Sciatic nerve (tissue), 2 donors: Measurements from ENCODE around the gene ANO1. TPM values are rescaled to one million over a fixed set of nuclear protein-coding genes. Genes with fewer than 3 reads are reported as not detected.

Experiments used
- ATAC-seq: fragments of 200-7000 bp; cut with Tn5 transposase; one replicate; pipeline ENCODE4 v1.9.1; 2020; ENCODE audit warnings: mild to moderate bottlenecking, moderate library complexity
- DNase-seq: peaks from one replicate; pipeline ENCODE4 v3.0.0-alpha.2; 2020; ENCODE audit warnings: low spot score
- intact Hi-C: fragments of 100-400 bp; cut with DNase I; formaldehyde crosslinking; loops from one replicate; pipeline ENCODE4 v1.14.2; 2022
- total RNA-seq: library from RNA; stranded (reverse); fragmentation: NEBNext Ultra II Directional; extraction: Animal tissue kit (Norgen Biotek cat#: 25700); gene quantifications from one replicate; pipeline ENCODE4 v1.2.1, GENCODE V29; 2021
- donor health status: DM: no; HTN: no; CAD: no.
- donor health status: DM: no; HTN: no; CAD: no.

The ANO1 gene
- total RNA-seq, 1 donor from 2014 or later = 3.4 TPM

- ATAC-seq = no peak
- intact Hi-C loops = no loop called here
- DNase-seq = no peak
Measured at GRCh38 chr11:70145071-70145470, 67.0 kb downstream of the ANO1 start.

GRCh38 chr11:70145841-70146240, 67.7 kb downstream of the ANO1 start:
- ATAC-seq = no peak
- no peak for DNase-seq
- intact Hi-C loops = no loop called here

- intact Hi-C loops = no loop called here
- ATAC-seq (no peak), DNase-seq (no peak)
Measured at GRCh38 chr11:70146299-70146698, 68.2 kb downstream of the ANO1 start.

- intact Hi-C loops = no loop called here
- ATAC-seq (no peak), DNase-seq (no peak)
Measured at GRCh38 chr11:70146895-70147520, 68.9 kb downstream of the ANO1 start.

GRCh38 chr11:70147668-70148067, 69.6 kb downstream of the ANO1 start:
- intact Hi-C loops = no loop called here
- no peak for ATAC-seq

GRCh38 chr11:70151671-70152070, 73.6 kb downstream of the ANO1 start:
- intact Hi-C loops = no loop called here
- ATAC-seq = no peak
- DNase-seq = no peak

More at GRCh38 chr11:70147668-70148067, 69.6 kb downstream of the ANO1 start:
- no peak for DNase-seq

GRCh38 chr11:70153133-70153727, 75.1 kb downstream of the ANO1 start:
- intact Hi-C loops = no loop called here
- no peak for DNase-seq
- no peak for ATAC-seq

- intact Hi-C loops = no loop called here
- DNase-seq (no peak), ATAC-seq (no peak)
Measured at GRCh38 chr11:70155386-70155785, 77.3 kb downstream of the ANO1 start.

GRCh38 chr11:70156291-70157037, 78.3 kb downstream of the ANO1 start:
- no peak for DNase-seq
- ATAC-seq = no peak
- intact Hi-C loops = no loop called here

GRCh38 chr11:70158201-70158600, 80.1 kb downstream of the ANO1 start:
- intact Hi-C loops = no loop called here
- no peak for ATAC-seq
- no peak for DNase-seq

- ATAC-seq (no peak), DNase-seq (no peak)
- intact Hi-C loops = no loop called here
Measured at GRCh38 chr11:70158757-70159389, 80.8 kb downstream of the ANO1 start.

- no peak for DNase-seq
- no peak for ATAC-seq
- intact Hi-C loops = no loop called here
Measured at GRCh38 chr11:70159627-70160570, 81.8 kb downstream of the ANO1 start.

- no peak for DNase-seq
- intact Hi-C loops = no loop called here
- ATAC-seq = no peak
Measured at GRCh38 chr11:70161043-70161625, 83.0 kb downstream of the ANO1 start.

- intact Hi-C loops = no loop called here
- no peak for DNase-seq
- no peak for ATAC-seq
Measured at GRCh38 chr11:70164705-70165104, 86.6 kb downstream of the ANO1 start.

GRCh38 chr11:70167120-70167519, 89.0 kb downstream of the ANO1 start:
- intact Hi-C loops = no loop called here
- DNase-seq = no peak
- ATAC-seq = no peak

- ATAC-seq = no peak
Measured at GRCh38 chr11:70167723-70168404, 89.7 kb downstream of the ANO1 start.

GRCh38 chr11:70168405-70168754, 90.3 kb downstream of the ANO1 start:
- ATAC-seq (no peak), DNase-seq (no peak)
- intact Hi-C loops = no loop called here

More at GRCh38 chr11:70167723-70168404, 89.7 kb downstream of the ANO1 start:
- intact Hi-C loops = no loop called here
- DNase-seq = no peak

- ATAC-seq (no peak), DNase-seq (no peak)
- intact Hi-C loops = no loop called here
Measured at GRCh38 chr11:70169127-70169526, 91.0 kb downstream of the ANO1 start.
